Adrenal gland (tissue), 5 donors: Measurements from ENCODE around the gene RAPGEF2.

Experiments used
- POLR2A ChIP-seq, 2 donors: fragments of 450-650 bp; IDR thresholded peaks; one replicate each; pipeline ENCODE4 v1.6.1; 2017; ENCODE audit warnings: antibody characterized with exemption in 2 of 2, mild to moderate bottlenecking in 2 of 2, moderate library complexity in 1 of 2
- TF ChIP-seq, protein P1 (sequence below), 6 experiments: fragments of 450-650 bp in 4 of 6; fragments of 200-600 bp in 2 of 6; sonication (generic) in 1 of 6; IDR thresholded peaks; 1 replicate in 5 of 6; 2 replicates in 1 of 6; pipeline versions ENCODE4 v1.5.1 to v1.8.0; 2016 to 2021; ENCODE audit warnings: antibody characterized with exemption in 6 of 6, mild to moderate bottlenecking in 2 of 6, moderate library complexity in 1 of 6
- donor health status: DM: no; HTN: no; CAD: no.

DNA sequence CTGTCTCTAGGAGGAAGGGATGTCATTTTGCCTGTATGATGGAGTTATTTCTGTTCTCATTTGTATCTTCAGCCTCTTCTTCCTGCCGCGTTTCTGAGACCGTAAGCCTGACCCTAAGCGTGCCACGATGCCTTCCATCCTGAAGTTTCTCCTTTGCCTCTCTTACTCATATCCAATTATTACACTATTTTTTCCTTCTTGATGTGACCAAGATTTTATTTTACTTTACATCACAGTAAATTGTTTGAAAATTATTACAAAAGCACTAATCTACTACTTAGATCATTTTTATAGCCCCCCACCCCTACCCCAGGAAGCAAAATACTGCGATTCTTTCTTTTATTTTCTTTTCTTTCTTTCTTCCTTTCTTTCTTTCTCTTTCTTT lies 95.0 kb downstream of the RAPGEF2 start:
- no peak for TF ChIP-seq POLR2A (IDR thresholded peaks at IDR 0.05)
- TF ChIP-seq, protein P1, sequence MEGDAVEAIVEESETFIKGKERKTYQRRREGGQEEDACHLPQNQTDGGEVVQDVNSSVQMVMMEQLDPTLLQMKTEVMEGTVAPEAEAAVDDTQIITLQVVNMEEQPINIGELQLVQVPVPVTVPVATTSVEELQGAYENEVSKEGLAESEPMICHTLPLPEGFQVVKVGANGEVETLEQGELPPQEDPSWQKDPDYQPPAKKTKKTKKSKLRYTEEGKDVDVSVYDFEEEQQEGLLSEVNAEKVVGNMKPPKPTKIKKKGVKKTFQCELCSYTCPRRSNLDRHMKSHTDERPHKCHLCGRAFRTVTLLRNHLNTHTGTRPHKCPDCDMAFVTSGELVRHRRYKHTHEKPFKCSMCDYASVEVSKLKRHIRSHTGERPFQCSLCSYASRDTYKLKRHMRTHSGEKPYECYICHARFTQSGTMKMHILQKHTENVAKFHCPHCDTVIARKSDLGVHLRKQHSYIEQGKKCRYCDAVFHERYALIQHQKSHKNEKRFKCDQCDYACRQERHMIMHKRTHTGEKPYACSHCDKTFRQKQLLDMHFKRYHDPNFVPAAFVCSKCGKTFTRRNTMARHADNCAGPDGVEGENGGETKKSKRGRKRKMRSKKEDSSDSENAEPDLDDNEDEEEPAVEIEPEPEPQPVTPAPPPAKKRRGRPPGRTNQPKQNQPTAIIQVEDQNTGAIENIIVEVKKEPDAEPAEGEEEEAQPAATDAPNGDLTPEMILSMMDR (IDR thresholded peaks at IDR 0.05) = no peak
